COLO829 (cell line): ENCODE measurements around the gene RAG1.
"Not testable (repeated sequence)": the region's sequence is repeated elsewhere in the genome, so short reads cannot be mapped to it uniquely, and the experiment has no call there.

Source experiments
- DNase-seq: peaks from one replicate; pipeline ENCODE4 v3.0.0; 2012; ENCODE audit warnings: low spot score

The RAG1 gene

GRCh38 chr11:36567694-36568093, at the start of gene RAG1:
TSS of gene RAG1 (plus strand) at chr11:36568007. CDS start at chr11:36573305, 5,298 bp downstream.
- DNase-seq: no peak

- no peak for DNase-seq
These were observed 37.0 kb upstream of the RAG1 start for GRCh38 chr11:36530840-36531239.

- DNase-seq: no peak
These were observed 34.7 kb upstream of the RAG1 start for GRCh38 chr11:36532941-36533601.

GRCh38 chr11:36534276-36534840, 33.4 kb upstream of the RAG1 start:
- DNase-seq: no peak

- DNase-seq: peak; percentile 51
These were observed 26.8 kb upstream of the RAG1 start for GRCh38 chr11:36540998-36541397.

GRCh38 chr11:36550385-36551115, 17.3 kb upstream of the RAG1 start:
- DNase-seq: peak; percentile 33

GRCh38 chr11:36557390-36557789, 10.4 kb upstream of the RAG1 start:
- not testable (repeated sequence) for DNase-seq

GRCh38 chr11:36557991-36558390, 9.8 kb upstream of the RAG1 start:
- DNase-seq: no peak

GRCh38 chr11:36558571-36559413, 9.0 kb upstream of the RAG1 start:
- no peak for DNase-seq

GRCh38 chr11:36564376-36565030, 3.3 kb upstream of the RAG1 start:
- peak; percentile 54 for DNase-seq

- no peak for DNase-seq
These were observed 2.7 kb upstream of the RAG1 start for GRCh38 chr11:36565031-36565610.

- no peak for DNase-seq
These were observed 1.3 kb upstream of the RAG1 start for GRCh38 chr11:36566407-36567053.

GRCh38 chr11:36569095-36569494, 1.3 kb downstream of the RAG1 start:
- no peak for DNase-seq

GRCh38 chr11:36574486-36574885, 6.7 kb downstream of the RAG1 start:
- DNase-seq: no peak

- DNase-seq: no peak
These were observed 9.6 kb downstream of the RAG1 start for GRCh38 chr11:36577373-36577772.

- no peak for DNase-seq
These were observed 10.1 kb downstream of the RAG1 start for GRCh38 chr11:36577859-36578258.

- DNase-seq: no peak
These were observed 10.7 kb downstream of the RAG1 start for GRCh38 chr11:36578458-36578857.

GRCh38 chr11:36581536-36581935, 13.7 kb downstream of the RAG1 start:
- DNase-seq: no peak

GRCh38 chr11:36583667-36584066, 15.9 kb downstream of the RAG1 start:
- no peak for DNase-seq

GRCh38 chr11:36586543-36586942, 18.7 kb downstream of the RAG1 start:
- no peak for DNase-seq

GRCh38 chr11:36588099-36588498, 20.3 kb downstream of the RAG1 start:
- no peak for DNase-seq
